ENCODE results near the gene TTC31. TPM values are rescaled to one million over a fixed set of nuclear protein-coding genes. Genes with fewer than 3 reads are reported as not detected.

TTC31 gene
- total and polyA plus RNA-seq, 2 donors (not counting 1 experiment from before 2014, with no cell fraction given), result 68.5 to 72.3 TPM

DNA sequence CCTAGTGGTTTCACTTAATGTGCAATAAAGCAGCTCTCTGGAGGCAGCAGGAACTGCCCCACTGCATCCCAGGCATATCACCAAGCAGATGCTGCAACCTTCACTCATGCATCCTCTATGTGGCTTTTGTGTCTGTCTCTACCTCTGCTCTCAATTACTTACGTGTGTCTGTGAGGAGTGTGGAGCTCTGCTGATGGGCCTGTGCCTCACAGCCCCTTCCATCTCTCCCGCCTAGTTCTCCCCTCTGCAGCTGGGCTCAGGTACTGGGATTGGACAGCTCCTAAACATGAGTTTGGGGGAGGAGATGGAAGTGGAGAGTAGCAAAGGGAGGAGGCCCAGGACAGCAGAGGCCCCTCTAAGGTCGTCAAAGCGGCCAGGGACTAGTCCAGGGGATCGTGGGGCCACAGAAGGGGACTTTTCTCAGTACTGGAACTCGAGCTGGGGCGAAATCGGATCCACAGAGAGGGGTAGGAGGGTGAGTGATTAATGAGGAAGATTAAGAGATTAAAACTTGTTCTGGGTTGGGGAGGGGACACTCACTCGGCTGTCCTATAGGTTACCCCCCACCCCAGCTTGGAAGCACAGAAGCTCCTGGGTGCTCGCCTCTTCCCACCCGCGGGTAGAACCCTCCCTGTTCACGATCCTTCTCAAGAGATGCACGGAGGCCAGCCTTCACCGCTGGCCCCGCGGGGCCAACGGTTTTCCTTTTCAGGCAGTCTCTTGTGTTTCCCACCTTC lies 18.6 kb downstream of the TTC31 start:
- WGBS (ENCODE audit: insufficient coverage), result 80% methylated on average over 17 of the region's 18 CpGs
- ATAC-seq (ENCODE audit: low read depth) (no peak), DNase-seq (no peak)
- ChIA-PET CTCF (interaction anchor here (0.8 to 3.0 kb wide), 7 partner anchors 8 to 87 kb away, joined by 3 to 16 read pairs (median 4); partner anchors contain the start of genes CCDC142 and TTC31), POLR2A (interaction anchor here (1.5 kb wide), 1 partner anchor 19 kb away, joined by 8 read pairs; the partner anchor contains the start of genes CCDC142 and TTC31)
- peaks cover 65% of the 10 kb centered on the region for H3K27me3 Mint-ChIP-seq
- no peaks in the 10 kb centered on the region for H4K20me1 ChIP-seq (ENCODE audit: control insufficient read depth, insufficient read depth, low read length, poor library complexity, severe bottlenecking)
- H3K4me1 ChIP-seq (ENCODE audit: control insufficient read depth in 2 of 2, insufficient read depth in 2 of 2, low read length in 2 of 2), result peaks cover 55 to 56% of the 10 kb centered on the region in 2 donors
- H3K4me2 ChIP-seq (replicated peaks; ENCODE audit: low read depth, low read length, poor library complexity, severe bottlenecking), result no peak overlapping the region
- peaks cover 0 to 31% (median 0%) of the 10 kb centered on the region in 3 donors for H3K9me3 ChIP-seq (ENCODE audit: control extremely low read depth in 1 of 3, control insufficient read depth in 2 of 3, insufficient read depth in 1 of 3, low read length in 2 of 3)
- H3K4me3 Mint-ChIP-seq, result peak overlapping the region; percentile 86
- TF ChIP-seq EZH2 (IDR thresholded peaks at IDR 0.05; ENCODE audit: borderline replicate concordance, insufficient read depth, low read depth, low read length, poor library complexity, severe bottlenecking), result no peak
- TF ChIP-seq, protein P1, sequence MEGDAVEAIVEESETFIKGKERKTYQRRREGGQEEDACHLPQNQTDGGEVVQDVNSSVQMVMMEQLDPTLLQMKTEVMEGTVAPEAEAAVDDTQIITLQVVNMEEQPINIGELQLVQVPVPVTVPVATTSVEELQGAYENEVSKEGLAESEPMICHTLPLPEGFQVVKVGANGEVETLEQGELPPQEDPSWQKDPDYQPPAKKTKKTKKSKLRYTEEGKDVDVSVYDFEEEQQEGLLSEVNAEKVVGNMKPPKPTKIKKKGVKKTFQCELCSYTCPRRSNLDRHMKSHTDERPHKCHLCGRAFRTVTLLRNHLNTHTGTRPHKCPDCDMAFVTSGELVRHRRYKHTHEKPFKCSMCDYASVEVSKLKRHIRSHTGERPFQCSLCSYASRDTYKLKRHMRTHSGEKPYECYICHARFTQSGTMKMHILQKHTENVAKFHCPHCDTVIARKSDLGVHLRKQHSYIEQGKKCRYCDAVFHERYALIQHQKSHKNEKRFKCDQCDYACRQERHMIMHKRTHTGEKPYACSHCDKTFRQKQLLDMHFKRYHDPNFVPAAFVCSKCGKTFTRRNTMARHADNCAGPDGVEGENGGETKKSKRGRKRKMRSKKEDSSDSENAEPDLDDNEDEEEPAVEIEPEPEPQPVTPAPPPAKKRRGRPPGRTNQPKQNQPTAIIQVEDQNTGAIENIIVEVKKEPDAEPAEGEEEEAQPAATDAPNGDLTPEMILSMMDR (IDR thresholded peaks at IDR 0.05), result no peak
- H3K9me3 Mint-ChIP-seq (ENCODE audit: insufficient read depth), result no peaks in the 10 kb centered on the region
- intact Hi-C loops (cut with micrococcal nuclease), result no loop called here
- H3K27ac ChIP-seq (ENCODE audit: low read length in 2 of 2), result no peak overlapping the region
- H2AFZ ChIP-seq (ENCODE audit: insufficient read depth, low read depth, low read length, poor library complexity, severe bottlenecking), result no peak overlapping the region
- H3K4me1 Mint-ChIP-seq, result peaks cover 67% of the 10 kb centered on the region
- peaks cover 0 to 10% of the 10 kb centered on the region in 2 experiments for H3K36me3 ChIP-seq (replicated peaks in 1 of 2; ENCODE audit: control extremely low read depth in 1 of 2, control insufficient read depth in 1 of 2, extremely low read depth in 1 of 2, insufficient read depth in 2 of 2, low read length in 1 of 2)
- peaks cover 0 to 89% (median 38%) of the 10 kb centered on the region in 4 experiments for H3K27me3 ChIP-seq (replicated peaks in 1 of 4; ENCODE audit: control extremely low read depth in 1 of 4, control insufficient read depth in 3 of 4, insufficient read depth in 4 of 4, low read length in 3 of 4)
- H3K27ac Mint-ChIP-seq, result no peak overlapping the region
- H3K9ac ChIP-seq (ENCODE audit: low read length), result no peak overlapping the region
- no peak overlapping the region for H3K4me3 ChIP-seq (ENCODE audit: control extremely low read depth in 1 of 5, extremely low read depth in 1 of 5, insufficient read depth in 1 of 5, low read depth in 2 of 5, low read length in 4 of 5)
- H3K79me2 ChIP-seq (ENCODE audit: control insufficient read depth, insufficient read depth, low read length), result peaks cover 2% of the 10 kb centered on the region
